Calu3 (cell line): ENCODE data around the gene NOP16. TPM values are rescaled to one million over a fixed set of nuclear protein-coding genes. Genes with fewer than 3 reads are reported as not detected.

Experiments used
- BruUV-seq: library from RNA; stranded (reverse); fragments of 400-500 nt; replicated peaks from 2 replicates; lab custom pipeline; 2021; lab: Mats Ljungman, UMichigan
- CTCF ChIA-PET: fragments of 300-600 bp; sonication (Branson Sonifier 250); formaldehyde crosslinking; loops from one replicate; lab custom pipeline; 2022; ENCODE audit warnings: antibody characterized with exemption; lab: Charles Lee
- DNase-seq: peaks from one replicate; pipeline ENCODE4 v3.0.0; 2022
- H3K27ac Mint-ChIP-seq: one replicate; pipeline ENCODE4 v1.8.0; 2022; ENCODE audit warnings: mixed read lengths; ENCODE audit not compliant: unreplicated experiment
- H3K27me3 Mint-ChIP-seq: one replicate; pipeline ENCODE4 v1.8.0; 2022; ENCODE audit warnings: mixed read lengths; ENCODE audit not compliant: unreplicated experiment
- H3K36me3 Mint-ChIP-seq: one replicate; pipeline ENCODE4 v1.8.0; 2022; ENCODE audit warnings: mild to moderate bottlenecking, moderate library complexity, mixed read lengths; ENCODE audit not compliant: insufficient read depth, unreplicated experiment
- H3K4me1 Mint-ChIP-seq: one replicate; pipeline ENCODE4 v1.8.0; 2022; ENCODE audit warnings: mild to moderate bottlenecking, low read depth, mixed read lengths; ENCODE audit not compliant: unreplicated experiment
- H3K4me3 Mint-ChIP-seq: one replicate; pipeline ENCODE4 v1.8.0; 2022; ENCODE audit warnings: mild to moderate bottlenecking, low read depth, moderate library complexity, mixed read lengths; ENCODE audit not compliant: unreplicated experiment
- H3K9me3 Mint-ChIP-seq: one replicate; pipeline ENCODE4 v1.8.0; 2022; ENCODE audit warnings: low read depth, mixed read lengths; ENCODE audit not compliant: unreplicated experiment
- intact Hi-C: fragments of 100-400 bp; cut with micrococcal nuclease; formaldehyde crosslinking; loops from one replicate; pipeline ENCODE4 v1.10.0; 2022; ENCODE audit not compliant: unreplicated experiment
- total RNA-seq: library from RNA; stranded (reverse); gene quantifications from 2 replicates; pipeline ENCODE4 v1.2.3, GENCODE V29; 2022
- TF ChIP-seq, protein P1 (sequence below): fragments of 200-600 bp; IDR thresholded peaks from one replicate; pipeline ENCODE4 v1.8.0; 2022; ENCODE audit warnings: antibody characterized with exemption; ENCODE audit not compliant: unreplicated experiment

NOP16 gene
- total RNA-seq, 1 experiment from 2014 or later: 84.5 TPM

DNA sequence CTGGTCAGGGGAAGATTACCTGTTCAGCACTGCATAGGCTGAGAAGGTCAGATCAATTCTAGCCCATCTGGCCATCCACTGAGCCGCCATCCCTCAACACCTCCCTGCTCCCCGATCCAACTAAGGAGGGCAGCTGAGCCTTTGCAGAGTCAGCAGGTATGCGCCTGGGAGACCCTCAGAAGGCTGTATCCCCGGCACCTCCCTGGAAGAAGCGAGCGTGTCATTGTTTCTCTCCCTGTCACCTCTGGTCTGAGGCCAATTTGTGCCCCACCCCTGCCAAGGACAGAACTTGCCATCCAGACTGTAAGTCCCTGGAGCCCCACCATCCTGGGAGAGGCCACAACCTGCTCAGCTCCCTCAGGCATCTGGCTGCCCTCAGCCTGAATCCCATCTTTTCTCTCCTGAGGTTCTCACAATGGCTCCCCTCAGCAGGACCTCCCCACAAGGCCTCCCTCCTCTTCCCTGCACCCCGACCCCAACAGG lies 25.4 kb upstream of the NOP16 start:
- CTCF ChIA-PET: no interaction called here
- H3K4me3 Mint-ChIP-seq: no peak overlapping the region
- TF ChIP-seq, protein P1, sequence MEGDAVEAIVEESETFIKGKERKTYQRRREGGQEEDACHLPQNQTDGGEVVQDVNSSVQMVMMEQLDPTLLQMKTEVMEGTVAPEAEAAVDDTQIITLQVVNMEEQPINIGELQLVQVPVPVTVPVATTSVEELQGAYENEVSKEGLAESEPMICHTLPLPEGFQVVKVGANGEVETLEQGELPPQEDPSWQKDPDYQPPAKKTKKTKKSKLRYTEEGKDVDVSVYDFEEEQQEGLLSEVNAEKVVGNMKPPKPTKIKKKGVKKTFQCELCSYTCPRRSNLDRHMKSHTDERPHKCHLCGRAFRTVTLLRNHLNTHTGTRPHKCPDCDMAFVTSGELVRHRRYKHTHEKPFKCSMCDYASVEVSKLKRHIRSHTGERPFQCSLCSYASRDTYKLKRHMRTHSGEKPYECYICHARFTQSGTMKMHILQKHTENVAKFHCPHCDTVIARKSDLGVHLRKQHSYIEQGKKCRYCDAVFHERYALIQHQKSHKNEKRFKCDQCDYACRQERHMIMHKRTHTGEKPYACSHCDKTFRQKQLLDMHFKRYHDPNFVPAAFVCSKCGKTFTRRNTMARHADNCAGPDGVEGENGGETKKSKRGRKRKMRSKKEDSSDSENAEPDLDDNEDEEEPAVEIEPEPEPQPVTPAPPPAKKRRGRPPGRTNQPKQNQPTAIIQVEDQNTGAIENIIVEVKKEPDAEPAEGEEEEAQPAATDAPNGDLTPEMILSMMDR: no peak
- no peak for DNase-seq
- no TSS peak for BruUV-seq
- no peak overlapping the region for H3K27ac Mint-ChIP-seq
- no peaks in the 10 kb centered on the region for H3K9me3 Mint-ChIP-seq
- H3K36me3 Mint-ChIP-seq: peaks cover 40% of the 10 kb centered on the region
- peaks cover 57% of the 10 kb centered on the region for H3K4me1 Mint-ChIP-seq
- no peaks in the 10 kb centered on the region for H3K27me3 Mint-ChIP-seq
- intact Hi-C loops: loop anchor here (10.0 kb wide), 1 partner anchor 201 kb away; the partner anchor contains the start of gene GPRIN1

DNA sequence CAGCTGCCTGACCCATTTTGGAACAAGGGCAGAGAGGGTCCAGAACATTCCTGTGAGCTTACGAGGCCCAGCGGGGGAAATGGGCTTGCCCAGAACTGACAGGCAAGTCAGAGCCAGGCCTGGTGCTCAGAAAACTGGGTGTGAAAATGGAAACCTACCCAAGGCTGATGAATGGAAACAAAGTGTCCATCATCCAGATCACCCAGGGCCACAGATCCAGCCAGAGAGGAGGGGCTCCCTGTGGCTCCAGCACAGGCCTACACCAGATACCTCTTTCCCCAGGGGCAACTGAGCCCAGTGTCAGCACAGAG lies 24.8 kb upstream of the NOP16 start:
- Mint-ChIP-seq H3K9me3 (no peaks in the 10 kb centered on the region), H3K4me1 (peaks cover 52% of the 10 kb centered on the region), H3K27me3 (no peaks in the 10 kb centered on the region), H3K4me3 (no peak overlapping the region), H3K36me3 (peaks cover 40% of the 10 kb centered on the region), H3K27ac (no peak overlapping the region)
- no TSS peak for BruUV-seq
- TF ChIP-seq, protein P1: no peak
- intact Hi-C loops: loop anchor here (10.0 kb wide), 1 partner anchor 202 kb away; the partner anchor contains the start of gene GPRIN1
- CTCF ChIA-PET: no interaction called here
- DNase-seq: no peak

DNA sequence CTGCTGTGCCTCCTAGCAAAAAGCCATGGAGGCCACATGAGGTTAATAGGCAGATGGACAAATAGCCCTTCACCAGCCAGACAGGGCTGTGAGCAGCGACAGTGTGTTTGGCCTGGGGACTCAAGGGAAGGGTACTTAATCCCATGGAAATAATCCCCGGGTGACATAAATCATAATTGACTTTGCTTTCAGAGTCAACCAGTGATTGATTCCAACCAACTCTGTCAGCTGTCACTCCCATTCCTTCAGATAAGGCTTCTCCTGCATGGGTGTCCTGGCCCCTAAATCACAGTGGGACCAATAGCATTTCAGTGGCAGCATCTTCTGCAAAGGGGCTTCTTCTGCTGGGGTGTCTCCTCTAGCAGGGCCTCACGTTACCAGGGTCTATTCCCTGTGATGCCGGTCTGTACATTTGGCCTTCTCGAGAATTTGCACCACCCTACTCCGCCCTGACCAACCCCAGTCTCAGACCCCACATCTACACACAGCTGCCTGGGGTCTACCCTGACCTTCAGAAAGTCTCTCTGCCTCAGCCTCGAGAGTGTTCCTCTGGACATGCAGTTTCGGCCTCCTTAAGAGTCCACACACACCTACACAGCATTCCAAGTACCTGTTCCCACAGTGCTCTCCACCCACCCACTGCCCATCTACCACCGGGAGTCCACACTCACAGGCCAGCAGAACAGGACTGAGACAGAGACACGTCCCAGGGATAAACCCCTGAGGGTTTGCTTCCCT lies 24.3 kb upstream of the NOP16 start:
- BruUV-seq: no TSS peak
- Mint-ChIP-seq H3K36me3 (peaks cover 40% of the 10 kb centered on the region), H3K27ac (no peak overlapping the region), H3K9me3 (no peaks in the 10 kb centered on the region), H3K4me1 (peaks cover 47% of the 10 kb centered on the region), H3K4me3 (no peak overlapping the region), H3K27me3 (no peaks in the 10 kb centered on the region)
- CTCF ChIA-PET: no interaction called here
- intact Hi-C loops: loop anchor here (10.0 kb wide), 1 partner anchor 202 kb away; the partner anchor contains the start of gene GPRIN1
- DNase-seq: no peak
- TF ChIP-seq, protein P1: no peak

DNA sequence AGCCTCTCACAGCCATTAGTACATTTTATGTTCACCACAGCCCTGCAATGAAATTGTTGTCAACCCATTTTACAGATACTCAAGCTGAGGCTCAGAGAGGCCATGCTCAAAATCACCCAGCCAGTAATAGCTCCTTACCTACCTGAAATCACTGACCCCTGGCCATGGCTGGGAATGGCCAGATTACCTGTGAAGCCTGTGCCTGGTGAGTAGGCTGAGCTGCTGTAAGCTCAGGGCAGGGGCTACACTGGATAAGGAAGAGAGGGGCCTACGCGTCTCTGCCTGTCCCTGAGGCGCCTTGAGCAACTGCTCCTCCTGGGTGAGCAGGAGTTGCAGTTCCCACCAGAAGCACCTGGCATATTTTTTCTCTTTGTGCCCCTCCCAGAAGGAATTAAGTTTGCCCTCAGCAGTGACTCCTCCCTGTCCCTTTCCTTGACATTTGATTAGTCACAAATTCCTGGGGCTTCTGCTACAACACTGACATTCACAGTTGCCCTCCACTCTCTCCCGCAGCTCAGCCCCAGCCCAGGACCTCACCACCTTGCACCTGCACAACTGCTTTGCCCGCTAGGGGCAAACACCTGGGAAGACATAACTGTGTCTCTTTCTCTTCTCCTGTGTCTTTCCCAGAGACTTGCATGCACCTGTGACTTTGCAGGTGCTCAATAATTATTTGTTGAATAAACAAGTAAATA lies 22.2 kb upstream of the NOP16 start:
- peak overlapping the region; percentile 3 for H3K27ac Mint-ChIP-seq
- no TSS peak for BruUV-seq
- H3K4me1 Mint-ChIP-seq: peaks cover 37% of the 10 kb centered on the region
- no peaks in the 10 kb centered on the region for H3K27me3 Mint-ChIP-seq
- no peak overlapping the region for H3K4me3 Mint-ChIP-seq
- TF ChIP-seq, protein P1: no peak
- H3K9me3 Mint-ChIP-seq: no peaks in the 10 kb centered on the region
- DNase-seq: peak; percentile 61
- CTCF ChIA-PET: interaction anchor here (0.5 to 1.0 kb wide), 5 partner anchors 10 to 52 kb away, joined by 3 to 6 read pairs (median 4); partner anchors contain the start of gene FAF2
- H3K36me3 Mint-ChIP-seq: peaks cover 30% of the 10 kb centered on the region
- intact Hi-C loops: loop anchor here (10.0 kb wide), 1 partner anchor 204 kb away; the partner anchor contains the start of gene GPRIN1
